ENCODE data around the gene ATP6V1A. TPM values are rescaled to one million over a fixed set of nuclear protein-coding genes. Genes with fewer than 3 reads are reported as not detected.

ATP6V1A gene
- polyA plus RNA-seq, 1 of the 3 experiments (the other 2 are of a cell fraction), result 12.1 TPM

GRCh38 chr3:113707835-113708234, 39.0 kb upstream of the ATP6V1A start:
- Histone ChIP-seq H3K79me2 (ENCODE audit: insufficient read depth) (no peaks in the 10 kb centered on the region), H3K36me3 (replicated peaks in 1 of 2; ENCODE audit: control insufficient read depth in 1 of 2, insufficient read depth in 2 of 2, low read length in 1 of 2) (no peaks in the 10 kb centered on the region), H2AFZ (ENCODE audit: low read depth) (no peak overlapping the region), H3K9ac (no peak overlapping the region), H3K4me3 (ENCODE audit: low read depth in 2 of 2, low read length in 1 of 2) (no peak overlapping the region), H3K27ac (ENCODE audit: low read depth in 2 of 2, low read length in 1 of 2) (no peak overlapping the region), H3K4me1 (ENCODE audit: control insufficient read depth in 1 of 2, insufficient read depth in 2 of 2, low read depth in 1 of 2, low read length in 1 of 2) (no peaks in the 10 kb centered on the region), H4K20me1 (ENCODE audit: insufficient read depth) (no peaks in the 10 kb centered on the region), H3K4me2 (no peak overlapping the region), H3K9me2 (no peaks in the 10 kb centered on the region), H3K9me3 (no peaks in the 10 kb centered on the region), H3K27me3 (ENCODE audit: insufficient read depth) (no peaks in the 10 kb centered on the region; the same call in 1 of the 2 replicates), H3F3A (replicated peaks; ENCODE audit: insufficient read depth) (peaks cover 13% of the 10 kb centered on the region)
- WGBS (ENCODE audit: low lambda C conversion rate), result 38% methylated on average over 4 of the region's 4 CpGs
- ChIA-PET CTCF (interaction anchor here (0.7 to 1.6 kb wide), 2 partner anchors 8 to 63 kb away, joined by 3 to 4 read pairs; no protein-coding TSS in a partner anchor), POLR2A (no interaction called here)
- DNase-seq, result no peak
- TF ChIP-seq GATA2 (CRISPR knock-in tag; IDR thresholded peaks at IDR 0.05), result no peak
- TF ChIP-seq USF2 (IDR thresholded peaks at IDR 0.05; ENCODE audit: borderline replicate concordance, low read depth, low read length), result no peak
- TF ChIP-seq USF1 (IDR thresholded peaks at IDR 0.05; ENCODE audit: borderline replicate concordance, low read depth), result no peak
- no peak for TF ChIP-seq RFX5 (IDR thresholded peaks at IDR 0.05; ENCODE audit: low read length)
- TF ChIP-seq IRF3 (IDR thresholded peaks at IDR 0.05; ENCODE audit: low read depth, low read length), result no peak
- TF ChIP-seq CTCF (IDR thresholded peaks at IDR 0.05), result no peak
- no peak for TF ChIP-seq JUND (IDR thresholded peaks at IDR 0.05)
- no peak for TF ChIP-seq YY1 (IDR thresholded peaks at IDR 0.05; ENCODE audit: low read depth)
- no peak for TF ChIP-seq FOSL2 (IDR thresholded peaks at IDR 0.05; ENCODE audit: borderline replicate concordance, low read depth)
- TF ChIP-seq RCOR1 (IDR thresholded peaks at IDR 0.05; ENCODE audit: low read length), result no peak
- no peak for TF ChIP-seq SIN3A (IDR thresholded peaks at IDR 0.05; ENCODE audit: borderline replicate concordance, low read depth, low read length)
- no peak for TF ChIP-seq ZBTB33 (IDR thresholded peaks at IDR 0.05; ENCODE audit: borderline replicate concordance, low read depth)
- no peak for TF ChIP-seq MEF2A (IDR thresholded peaks at IDR 0.05; ENCODE audit: borderline replicate concordance, low read depth)
- TF ChIP-seq RAD21 (IDR thresholded peaks at IDR 0.05; ENCODE audit: low read length), result no peak
- no peak for TF ChIP-seq GABPA (IDR thresholded peaks at IDR 0.05; ENCODE audit: low read depth)
- no peak for TF ChIP-seq RXRA (IDR thresholded peaks at IDR 0.05; ENCODE audit: borderline replicate concordance, low read depth)
